ENCODE results near the gene CREB5.

The CREB5 gene

GRCh38 chr7:28847681-28848080, 435.4 kb downstream of the CREB5 start:
- no peak for DNase-seq (ENCODE audit: low read depth in 1 of 2, low spot score in 1 of 2)

- DNase-seq (ENCODE audit: low read depth in 1 of 2, low spot score in 1 of 2) = no peak
Measured at GRCh38 chr7:28848906-28849305, 436.6 kb downstream of the CREB5 start.

GRCh38 chr7:28850699-28851098, 438.4 kb downstream of the CREB5 start:
- DNase-seq (ENCODE audit: low read depth in 1 of 2, low spot score in 1 of 2) = no peak

GRCh38 chr7:28853150-28853549, 440.8 kb downstream of the CREB5 start:
- DNase-seq (ENCODE audit: low read depth in 1 of 2, low spot score in 1 of 2) = no peak

GRCh38 chr7:28853834-28854749, 441.8 kb downstream of the CREB5 start:
- peak; percentile 42 to 50 for DNase-seq (ENCODE audit: low read depth in 1 of 2, low spot score in 1 of 2)

- DNase-seq (ENCODE audit: low read depth in 1 of 2, low spot score in 1 of 2) = no peak
Measured at GRCh38 chr7:28854750-28855074, 442.4 kb downstream of the CREB5 start.

GRCh38 chr7:28855538-28856217, 443.4 kb downstream of the CREB5 start:
- no peak for DNase-seq (ENCODE audit: low read depth in 1 of 2, low spot score in 1 of 2)

- no peak for DNase-seq (ENCODE audit: low read depth in 1 of 2, low spot score in 1 of 2)
Measured at GRCh38 chr7:28856656-28857055, 444.3 kb downstream of the CREB5 start.

- DNase-seq (ENCODE audit: low read depth in 1 of 2, low spot score in 1 of 2) = no peak
Measured at GRCh38 chr7:28858206-28858605, 445.9 kb downstream of the CREB5 start.

GRCh38 chr7:28858895-28859294, 446.6 kb downstream of the CREB5 start:
- no peak for DNase-seq (ENCODE audit: low read depth in 1 of 2, low spot score in 1 of 2)

GRCh38 chr7:28861825-28862224, 449.5 kb downstream of the CREB5 start:
- DNase-seq (ENCODE audit: low read depth in 1 of 2, low spot score in 1 of 2) = no peak

GRCh38 chr7:28862595-28863272, 450.4 kb downstream of the CREB5 start:
- no peak for DNase-seq (ENCODE audit: low read depth in 1 of 2, low spot score in 1 of 2)

GRCh38 chr7:28865601-28866144, 453.4 kb downstream of the CREB5 start:
- DNase-seq (ENCODE audit: low read depth in 1 of 2, low spot score in 1 of 2) = no peak

- DNase-seq (ENCODE audit: low read depth in 1 of 2, low spot score in 1 of 2) = no peak
Measured at GRCh38 chr7:28868712-28869111, 456.4 kb downstream of the CREB5 start.

GRCh38 chr7:28871077-28871476, 458.8 kb downstream of the CREB5 start:
- no peak for DNase-seq (ENCODE audit: low read depth in 1 of 2, low spot score in 1 of 2)

GRCh38 chr7:28871631-28872030, 459.3 kb downstream of the CREB5 start:
- no peak for DNase-seq (ENCODE audit: low read depth in 1 of 2, low spot score in 1 of 2)

GRCh38 chr7:28872226-28872625, 459.9 kb downstream of the CREB5 start:
- DNase-seq (ENCODE audit: low read depth in 1 of 2, low spot score in 1 of 2) = no peak

- no peak for DNase-seq (ENCODE audit: low read depth in 1 of 2, low spot score in 1 of 2)
Measured at GRCh38 chr7:28873365-28873764, 461.0 kb downstream of the CREB5 start.

- no peak for DNase-seq (ENCODE audit: low read depth in 1 of 2, low spot score in 1 of 2)
Measured at GRCh38 chr7:28874001-28874400, 461.7 kb downstream of the CREB5 start.
